Common myeloid progenitor, CD34-positive (primary cell): ENCODE measurements around the gene PPP6R3.

Source experiments
- CTCF ChIA-PET: fragments of 350-600 bp; sonication (Branson Sonifier 250); formaldehyde crosslinking; loops from one replicate; lab custom pipeline; 2021; ENCODE audit warnings: antibody characterized with exemption; lab: Charles Lee
- POLR2A ChIA-PET: fragments of 350-600 bp; sonication (Branson Sonifier 250); formaldehyde crosslinking; loops from one replicate; lab custom pipeline; 2021; ENCODE audit warnings: antibody characterized with exemption; lab: Charles Lee
- DNase-seq, 3 donors: peaks; one replicate each; pipeline versions ENCODE4 v3.0.0 to v3.0.0-alpha.2; 2013
- H3K27ac ChIP-seq, 2 experiments: 1 replicate in 1 of 2; 2 replicates in 1 of 2; pipeline ENCODE4 v1.7.0; 2013; ENCODE audit warnings: inconsistent platforms in 2 of 2, low read length in 2 of 2, mild to moderate bottlenecking in 2 of 2, low read depth in 1 of 2, moderate library complexity in 1 of 2; ENCODE audit not compliant: severe bottlenecking in 2 of 2, insufficient read depth in 1 of 2, poor library complexity in 1 of 2
- H3K27me3 ChIP-seq, 5 experiments: replicated peaks in 2 of 5; 1 replicate in 3 of 5; 2 replicates in 2 of 5; pipeline versions ENCODE4 v1.6.1 to v1.7.0; 2013; ENCODE audit warnings: low read length in 4 of 5, mild to moderate bottlenecking in 2 of 5, moderate library complexity in 2 of 5, inconsistent platforms in 1 of 5; ENCODE audit not compliant: insufficient read depth in 5 of 5, control insufficient read depth in 4 of 5
- H3K36me3 ChIP-seq, 4 experiments: 1 replicate in 2 of 4; 2 replicates in 2 of 4; pipeline versions ENCODE4 v1.6.1 to v1.7.0; 2013; ENCODE audit warnings: low read length in 3 of 4, control low read depth in 1 of 4, mild to moderate bottlenecking in 1 of 4; ENCODE audit not compliant: control insufficient read depth in 4 of 4, insufficient read depth in 4 of 4
- H3K4me1 ChIP-seq, 4 experiments: 1 replicate in 3 of 4; 2 replicates in 1 of 4; pipeline versions ENCODE4 v1.6.1 to v1.7.1; 2013; ENCODE audit warnings: low read length in 3 of 4, mild to moderate bottlenecking in 3 of 4, control low read depth in 1 of 4, inconsistent platforms in 1 of 4, moderate library complexity in 1 of 4; ENCODE audit not compliant: control insufficient read depth in 4 of 4, insufficient read depth in 4 of 4; ENCODE audit errors: control extremely low read depth in 1 of 4
- H3K4me3 ChIP-seq, 7 experiments: 1 replicate in 4 of 7; 2 replicates in 3 of 7; pipeline versions ENCODE4 v1.5.1 to v1.7.0; 2013; ENCODE audit warnings: mild to moderate bottlenecking in 7 of 7, low read length in 6 of 7, moderate library complexity in 6 of 7, inconsistent platforms in 2 of 7, low read depth in 2 of 7, control low read depth in 1 of 7; ENCODE audit not compliant: insufficient read depth in 4 of 7, control insufficient read depth in 1 of 7; ENCODE audit errors: extremely low read depth in 1 of 7
- H3K9me3 ChIP-seq, 5 experiments: 1 replicate in 4 of 5; 2 replicates in 1 of 5; pipeline versions ENCODE4 v1.6.1 to v1.7.1; 2013; ENCODE audit warnings: low read length in 4 of 5, mild to moderate bottlenecking in 2 of 5, inconsistent platforms in 1 of 5, low read depth in 1 of 5, moderate library complexity in 1 of 5; ENCODE audit not compliant: control insufficient read depth in 4 of 5, insufficient read depth in 2 of 5; ENCODE audit errors: control extremely low read depth in 1 of 5
- WGBS: methylation state at CpG from one replicate; pipeline ENCODE4 v1.1.5; 2013; ENCODE audit not compliant: insufficient coverage; 5-methylcytosine and 5-hydroxymethylcytosine counted together

The PPP6R3 gene

DNA sequence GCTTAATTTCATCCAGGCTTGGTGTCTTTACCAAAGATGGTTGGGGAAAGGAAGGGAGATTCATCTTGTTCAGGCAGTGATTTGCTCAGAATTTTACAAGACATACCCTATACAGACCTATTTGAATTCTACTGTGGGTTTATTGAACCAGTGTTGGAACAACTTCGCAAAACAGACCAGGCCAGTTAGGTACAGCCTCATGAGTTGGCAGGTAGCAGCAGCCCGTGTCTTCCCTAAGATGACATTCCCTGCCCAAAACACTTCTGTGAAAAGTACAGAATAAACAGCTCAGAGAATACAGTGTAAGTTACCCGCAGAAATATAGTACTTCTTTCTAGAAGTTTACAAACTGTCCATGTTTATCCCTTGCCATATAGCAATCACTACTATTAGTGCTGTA, 121.3 kb downstream of the PPP6R3 start:
- H3K27ac ChIP-seq: no peak overlapping the region
- WGBS: 100% methylated on average over 2 of the region's 3 CpGs

DNA sequence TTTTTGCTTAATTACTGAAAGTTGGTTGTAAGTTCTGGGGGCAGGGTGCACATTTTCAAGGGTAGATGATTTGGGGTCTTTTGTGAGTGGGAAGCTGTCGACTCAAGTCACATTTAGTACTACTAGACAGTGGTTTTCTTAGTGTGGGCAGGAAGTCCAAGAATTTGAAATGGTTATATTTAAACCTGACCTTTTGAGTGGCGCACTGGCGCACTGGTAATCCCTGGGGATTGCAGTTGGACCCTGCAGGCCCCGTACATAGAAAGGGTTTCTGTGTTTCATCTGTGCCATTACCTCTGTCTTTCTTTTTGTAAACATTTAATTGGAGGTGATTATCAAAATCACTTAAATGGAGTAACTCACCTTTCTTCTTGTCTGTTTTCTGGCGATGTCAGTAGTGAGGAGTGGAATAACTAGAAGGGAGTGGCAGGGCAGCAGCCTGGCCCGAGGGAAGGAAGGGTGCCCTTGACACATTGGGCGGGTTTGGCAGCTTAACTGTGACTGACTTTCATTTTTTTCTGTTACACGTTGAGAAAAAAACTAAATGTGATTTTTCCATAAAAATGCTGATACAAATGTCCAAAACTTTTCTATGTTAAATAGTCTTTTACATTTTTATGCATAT, 122.0 kb downstream of the PPP6R3 start:
- CTCF ChIA-PET: interaction anchor here (1.4 kb wide), 1 partner anchor 21 kb away, joined by 5 read pairs; no protein-coding TSS in a partner anchor
- no peak for DNase-seq

More for the DNA sequence above, 121.3 kb downstream of the PPP6R3 start:
- ChIA-PET POLR2A (no interaction called here), CTCF (interaction anchor here (1.3 kb wide), 1 partner anchor 15 kb away, joined by 3 read pairs; no protein-coding TSS in a partner anchor)
- H3K4me1 ChIP-seq: no peaks in the 10 kb centered on the region
- no peaks in the 10 kb centered on the region for H3K27me3 ChIP-seq
- no peak for DNase-seq
- peaks cover 18 to 91% (median 59%) of the 10 kb centered on the region in 4 experiments for H3K36me3 ChIP-seq
- no peak overlapping the region for H3K4me3 ChIP-seq
- no peaks in the 10 kb centered on the region for H3K9me3 ChIP-seq

DNA sequence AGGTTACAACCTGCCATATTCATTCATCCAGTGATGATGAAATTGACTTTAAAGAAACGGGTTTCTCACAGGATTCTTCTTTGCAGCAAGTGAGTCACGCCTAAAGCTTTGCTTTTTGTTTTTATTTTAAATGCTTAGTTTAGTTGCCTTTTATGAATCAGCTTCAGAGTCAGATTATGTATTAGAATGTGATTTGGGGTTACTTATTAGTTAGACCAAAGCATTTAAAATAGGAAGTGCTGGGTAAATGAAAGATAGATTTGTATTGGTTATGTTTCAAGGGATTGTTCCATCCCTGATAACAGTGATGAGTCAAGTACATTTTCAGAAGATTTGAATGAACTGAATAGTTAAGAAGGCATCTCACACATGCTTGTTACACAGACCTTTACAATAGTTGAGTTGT, 122.5 kb downstream of the PPP6R3 start:
- no peaks in the 10 kb centered on the region for H3K9me3 ChIP-seq
- CTCF ChIA-PET: interaction anchor here (1.4 to 2.7 kb wide), 2 partner anchors 9 to 20 kb away, joined by 5 to 27 read pairs; no protein-coding TSS in a partner anchor
- H3K36me3 ChIP-seq: peaks cover 20 to 87% (median 58%) of the 10 kb centered on the region in 4 experiments
- no peak for DNase-seq
- no CpG with 5 or more reads among the region's 2 CpGs for WGBS
- H3K27ac ChIP-seq: peak overlapping the region in 1 of 2 experiments; percentile 20
- POLR2A ChIA-PET: interaction anchor here (0.6 kb wide), 1 partner anchor 7 kb away, joined by 3 read pairs; no protein-coding TSS in a partner anchor
- H3K4me3 ChIP-seq: no peak overlapping the region
- H3K4me1 ChIP-seq: no peaks in the 10 kb centered on the region
- H3K27me3 ChIP-seq: no peaks in the 10 kb centered on the region

More for the DNA sequence above, 122.0 kb downstream of the PPP6R3 start:
- POLR2A ChIA-PET: interaction anchor here (0.6 kb wide), 1 partner anchor 8 kb away, joined by 3 read pairs; no protein-coding TSS in a partner anchor
- Histone ChIP-seq H3K36me3 (peaks cover 20 to 87% (median 57%) of the 10 kb centered on the region in 4 experiments), H3K9me3 (no peaks in the 10 kb centered on the region), H3K27me3 (no peaks in the 10 kb centered on the region), H3K27ac (peak overlapping the region in 1 of 2 experiments; percentile 20), H3K4me3 (no peak overlapping the region), H3K4me1 (no peaks in the 10 kb centered on the region)
- WGBS: 97% methylated on average over 7 of the region's 8 CpGs

DNA sequence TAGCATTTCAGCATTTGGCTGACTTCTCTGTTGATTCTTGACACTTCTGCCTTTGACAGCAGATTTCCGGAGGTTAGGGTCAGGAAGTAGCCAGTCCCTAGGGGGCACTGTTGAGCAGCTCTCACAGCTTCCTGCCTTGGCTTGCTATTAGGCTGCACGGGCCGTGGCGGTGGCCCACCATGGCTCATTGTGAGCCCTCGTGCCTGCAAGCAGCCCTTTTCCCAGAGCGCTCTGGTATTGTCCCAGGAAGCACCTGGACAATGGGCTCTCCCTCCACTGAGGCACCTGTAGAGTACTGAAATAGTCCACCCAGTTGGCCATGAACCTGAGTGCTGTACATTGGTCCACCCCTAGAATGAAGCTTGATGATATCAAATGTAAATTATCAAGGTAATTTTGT, 123.5 kb downstream of the PPP6R3 start:
- POLR2A ChIA-PET: no interaction called here

DNA sequence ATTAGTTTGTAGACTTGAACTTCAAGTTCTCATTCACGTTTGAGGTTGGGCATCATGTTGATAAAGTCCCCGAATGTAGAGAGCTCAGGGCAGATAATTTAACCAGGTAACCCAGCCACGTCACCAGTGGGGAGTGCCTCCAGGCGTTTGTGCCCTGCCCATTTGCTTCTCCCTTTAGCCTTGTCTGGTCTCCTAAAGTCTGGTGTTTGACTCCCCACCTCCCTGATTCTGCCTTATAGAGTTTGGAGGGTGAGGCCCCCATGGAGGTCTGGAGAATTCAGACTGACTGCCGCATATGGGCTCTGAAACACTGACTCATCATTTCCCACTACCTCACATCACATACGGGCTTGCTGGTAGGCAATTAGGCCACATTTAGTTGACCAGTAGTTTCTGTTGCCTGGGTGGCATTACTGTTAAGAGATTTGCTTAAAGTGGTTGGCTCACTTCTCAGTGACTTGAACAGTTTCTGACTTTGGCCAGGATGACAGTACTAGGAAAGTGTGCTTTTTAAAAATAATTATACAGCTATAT, 124.5 kb downstream of the PPP6R3 start:
- CTCF ChIA-PET: interaction anchor here (0.7 to 3.1 kb wide), 4 partner anchors 11 to 111 kb away, joined by 3 to 27 read pairs (median 6); no protein-coding TSS in a partner anchor

More for the DNA sequence above, 123.5 kb downstream of the PPP6R3 start:
- CTCF ChIA-PET: interaction anchor here (0.6 to 3.1 kb wide), 8 partner anchors 10 to 111 kb away, joined by 3 to 27 read pairs (median 3); no protein-coding TSS in a partner anchor
- Histone ChIP-seq H3K4me1 (no peaks in the 10 kb centered on the region), H3K27me3 (no peaks in the 10 kb centered on the region), H3K4me3 (no peak overlapping the region), H3K36me3 (peaks cover 17 to 80% (median 53%) of the 10 kb centered on the region in 4 experiments), H3K9me3 (no peaks in the 10 kb centered on the region), H3K27ac (no peak overlapping the region)
- 88% methylated on average over 6 of the region's 6 CpGs for WGBS
- DNase-seq: peak; percentile 40 to 72 (median 59)

DNA sequence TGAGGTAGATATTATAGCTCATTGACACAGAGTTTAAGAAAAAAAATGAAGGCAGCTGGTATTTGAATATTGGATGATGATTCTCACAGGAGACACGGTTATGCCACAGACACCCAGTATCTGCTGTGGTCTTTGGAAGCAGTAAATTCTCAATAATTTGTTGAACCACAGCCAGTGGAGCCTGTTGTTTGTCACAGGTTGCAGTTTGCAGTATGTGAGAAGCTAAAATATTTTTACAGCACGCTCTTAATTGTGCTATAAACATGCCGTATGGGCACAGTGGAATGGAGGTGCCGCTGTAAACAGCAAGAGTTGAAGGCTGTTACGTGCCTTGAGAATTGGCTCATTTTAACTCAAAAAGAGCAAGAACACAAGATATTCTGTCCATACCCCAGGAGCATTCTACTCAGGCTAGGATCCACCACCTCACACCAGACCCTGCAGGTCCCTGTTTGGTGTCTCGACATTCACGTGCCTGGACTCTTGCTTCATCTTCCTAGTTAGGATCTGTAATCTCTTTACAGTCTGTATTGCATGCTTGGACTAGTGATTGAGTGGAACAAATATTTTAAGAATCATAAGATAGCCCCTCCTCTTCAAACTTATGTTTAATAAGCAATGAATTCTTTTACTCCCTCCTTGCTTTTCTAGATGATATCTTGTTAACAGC, 129.1 kb downstream of the PPP6R3 start:
- DNase-seq: no peak
- WGBS: 97% methylated on average over 5 of the region's 7 CpGs
- Histone ChIP-seq H3K4me1 (no peaks in the 10 kb centered on the region), H3K9me3 (no peaks in the 10 kb centered on the region), H3K4me3 (no peak overlapping the region), H3K27ac (no peak overlapping the region), H3K36me3 (peaks cover 37 to 83% (median 67%) of the 10 kb centered on the region in 4 experiments), H3K27me3 (no peaks in the 10 kb centered on the region)
- CTCF ChIA-PET: interaction anchor here (1.1 to 1.3 kb wide), 2 partner anchors 10 to 55 kb away, joined by 3 read pairs; no protein-coding TSS in a partner anchor
- POLR2A ChIA-PET: interaction anchor here (0.6 kb wide), 1 partner anchor 117 kb away, joined by 4 read pairs; no protein-coding TSS in a partner anchor

More for the DNA sequence above, 124.5 kb downstream of the PPP6R3 start:
- H3K9me3 ChIP-seq: no peaks in the 10 kb centered on the region
- peaks cover 10 to 79% (median 56%) of the 10 kb centered on the region in 4 experiments for H3K36me3 ChIP-seq
- POLR2A ChIA-PET: no interaction called here
- H3K27me3 ChIP-seq: no peaks in the 10 kb centered on the region
- WGBS: 94% methylated on average over 4 of the region's 6 CpGs
- peak in 1 of 3 donors; percentile 3 for DNase-seq
- no peaks in the 10 kb centered on the region for H3K4me1 ChIP-seq
- no peak overlapping the region for H3K4me3 ChIP-seq
- H3K27ac ChIP-seq: no peak overlapping the region
